GM19395 (cell line): ENCODE results near the gene ZNF462.

Experiments
- ATAC-seq: cut with Tn5 transposase; IDR thresholded peaks from one replicate; pipeline ENCODE4 v1.9.1; 2021; ENCODE audit warnings: mild to moderate bottlenecking, moderate library complexity; ENCODE audit not compliant: unreplicated experiment

ZNF462 gene

DNA sequence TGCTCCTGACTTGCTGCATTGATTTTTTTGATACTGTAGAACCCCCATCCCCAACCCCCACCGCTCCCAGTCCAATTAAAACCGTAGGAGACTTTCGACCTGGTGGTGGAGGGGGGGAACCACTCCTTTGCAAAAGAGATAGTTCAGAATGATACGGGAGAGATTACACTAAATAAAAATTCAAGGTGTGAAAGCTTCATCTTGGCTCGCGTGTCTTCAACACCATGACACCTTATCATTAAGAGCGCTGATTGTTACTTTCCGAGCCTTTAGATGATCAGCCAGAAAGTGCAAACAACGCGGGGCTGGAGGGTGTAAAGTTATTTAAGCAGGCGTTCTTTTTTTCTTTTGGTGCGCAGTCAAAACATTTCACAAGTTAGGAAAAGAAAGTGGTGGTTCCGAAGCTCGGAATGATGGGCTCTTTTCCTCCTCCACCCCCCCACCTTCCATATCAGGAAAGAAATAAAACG, 1.3 kb upstream of the ZNF462 start:
- no peak for ATAC-seq

DNA sequence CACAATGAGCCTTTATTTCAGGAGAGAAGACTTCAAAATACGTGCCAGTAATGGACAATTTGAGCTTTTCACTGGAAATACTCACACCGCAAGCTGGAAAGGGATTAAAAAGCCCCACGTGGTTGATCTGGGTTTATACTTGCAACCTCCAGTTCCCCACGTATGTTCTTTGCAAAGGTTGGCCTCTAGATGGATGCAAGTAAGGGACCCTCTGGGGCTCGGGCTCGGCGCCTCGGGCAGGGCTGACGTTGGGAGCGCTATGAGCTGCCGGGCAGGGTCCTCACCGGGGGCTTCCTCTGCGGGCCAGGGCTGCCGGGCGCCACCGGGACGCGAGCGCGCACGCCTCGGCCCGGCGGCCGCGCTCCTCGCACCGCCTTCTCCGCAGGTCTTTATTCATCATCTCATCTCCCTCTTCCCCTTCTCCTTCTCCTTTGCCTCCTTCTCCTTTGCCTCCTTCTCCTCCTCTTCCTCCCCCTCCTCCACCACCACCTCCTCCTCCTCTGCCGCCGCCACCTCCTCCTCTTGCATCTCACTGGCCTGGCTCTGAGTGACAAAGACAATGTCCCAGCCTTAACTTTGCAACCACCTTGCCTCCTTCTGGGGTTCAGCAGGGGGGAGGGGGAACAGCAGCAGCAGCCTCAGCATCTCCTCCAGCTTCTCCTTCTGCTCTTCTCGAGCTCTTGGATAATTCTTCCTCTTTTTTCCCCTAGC, 701 bp upstream of the ZNF462 start:
- no peak for ATAC-seq

- ATAC-seq = no peak
Observed at GRCh38 chr9:106864373-106865143, 1.6 kb downstream of the ZNF462 start.

DNA sequence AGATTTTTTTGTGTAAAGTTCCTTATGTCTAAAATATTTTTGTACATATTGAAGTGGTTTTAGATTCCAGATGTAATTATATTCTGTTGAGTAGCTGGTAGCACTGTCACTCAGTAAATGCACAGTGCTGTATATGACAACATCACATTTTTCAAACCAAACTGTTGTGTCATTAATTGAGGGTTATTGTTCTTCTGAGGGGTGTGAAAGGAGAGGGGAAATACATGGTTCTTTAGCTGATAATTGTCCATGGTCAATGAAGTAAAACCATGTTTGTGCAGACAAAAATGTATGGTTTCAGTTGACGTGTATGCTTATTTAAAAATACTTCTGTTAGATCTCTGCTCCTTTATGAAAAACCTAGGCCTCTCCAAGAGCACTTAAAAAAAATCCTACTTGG, 3.3 kb downstream of the ZNF462 start:
- no peak for ATAC-seq

DNA sequence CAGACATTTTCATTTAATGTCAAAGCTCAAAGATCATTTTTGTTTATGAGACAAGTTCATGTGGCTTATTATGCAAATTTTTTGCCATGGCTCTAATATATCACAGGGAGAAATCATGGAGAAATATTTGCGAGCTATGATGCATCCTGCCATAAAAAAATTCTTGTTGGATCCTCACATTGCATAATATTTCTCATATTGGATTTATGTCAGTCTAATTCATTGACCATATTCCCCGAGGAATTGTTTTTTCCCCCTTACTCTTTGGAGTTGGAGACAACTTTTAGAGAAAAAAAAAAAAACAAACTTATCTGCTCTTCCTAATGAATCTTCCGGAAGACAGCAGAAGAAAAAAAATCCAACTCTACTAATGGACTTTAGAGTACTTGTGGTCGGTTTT, 4.3 kb downstream of the ZNF462 start:
- ATAC-seq = no peak

DNA sequence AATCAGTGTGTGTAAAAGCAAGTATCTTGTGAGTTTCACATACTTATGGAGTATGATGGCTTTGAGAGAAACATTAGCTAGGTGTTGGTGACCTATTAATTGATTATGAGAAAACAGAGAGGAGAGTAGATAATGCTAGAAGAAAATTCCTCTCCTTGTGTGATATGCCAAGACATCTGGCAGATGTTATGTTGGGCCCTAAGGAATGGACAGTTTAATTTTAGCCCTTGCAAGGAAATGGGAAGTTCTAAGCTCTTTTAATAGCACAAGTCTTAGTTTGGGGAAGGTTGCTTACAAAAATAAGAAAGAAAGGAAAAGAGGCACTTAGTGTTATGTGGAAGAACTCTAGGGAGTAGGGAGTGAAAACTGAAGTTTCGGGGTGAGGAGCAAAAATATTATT, 5.1 kb downstream of the ZNF462 start:
- ATAC-seq = no peak

DNA sequence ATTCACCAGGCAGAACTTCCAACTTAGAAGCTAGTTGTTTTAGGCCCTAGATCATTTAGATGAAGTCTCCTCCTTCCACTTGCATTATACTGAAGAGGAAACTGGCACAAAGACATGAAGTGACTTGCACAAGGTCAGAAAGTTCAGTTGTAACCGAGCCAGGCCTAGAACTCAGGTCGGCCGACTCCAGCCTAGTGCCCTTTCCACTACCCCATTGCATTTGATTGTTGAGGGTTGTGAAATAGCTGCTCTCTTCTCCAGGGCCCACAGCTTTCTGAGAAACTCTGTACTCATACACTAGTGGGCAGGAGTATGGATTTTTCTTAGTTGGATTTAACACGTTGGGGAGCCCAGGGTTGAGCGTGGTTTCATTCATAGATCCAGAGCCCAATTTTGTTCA, 5.6 kb downstream of the ZNF462 start:
- no peak for ATAC-seq

- ATAC-seq = no peak
Observed at GRCh38 chr9:106869028-106869427, 6.1 kb downstream of the ZNF462 start.

DNA sequence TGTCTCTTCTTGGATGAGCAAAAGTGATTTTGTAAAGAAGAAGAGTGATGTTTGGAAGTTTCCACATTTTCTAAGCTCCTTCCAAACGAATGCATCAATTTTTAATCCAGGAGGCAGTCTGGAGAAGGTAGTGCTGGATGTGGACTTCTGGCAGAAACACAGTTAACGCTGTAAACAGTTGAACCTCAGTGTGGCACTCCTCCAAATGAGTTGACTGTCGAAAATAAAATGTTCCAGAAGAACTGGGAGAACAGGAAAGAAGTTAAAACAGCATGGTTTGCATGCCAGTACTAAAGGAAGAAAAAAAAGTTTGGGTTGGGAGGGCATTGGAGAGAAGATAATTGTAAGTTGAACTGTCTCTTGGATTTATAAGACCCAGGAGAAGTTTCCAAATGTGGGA, 6.5 kb downstream of the ZNF462 start:
- no peak for ATAC-seq

DNA sequence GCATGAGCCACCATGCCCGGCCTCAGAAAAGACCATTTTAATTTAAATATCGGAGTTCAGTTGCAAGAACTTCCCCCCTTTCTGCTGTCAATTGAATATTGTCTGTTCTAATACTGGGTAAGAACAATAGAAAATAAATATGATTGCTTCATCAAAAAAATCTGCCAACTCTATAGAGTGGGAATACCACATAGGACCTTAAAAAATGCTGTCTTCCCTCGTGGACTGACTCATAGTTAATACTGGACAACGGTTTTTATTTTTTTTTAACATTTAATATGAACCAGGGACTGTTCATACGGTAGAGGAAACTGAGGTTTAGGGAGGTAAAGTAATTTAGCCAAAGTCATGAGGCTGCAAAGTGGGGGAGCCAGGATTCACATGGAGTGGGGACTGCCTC, 9.7 kb downstream of the ZNF462 start:
- ATAC-seq = no peak

GRCh38 chr9:106874031-106874430, 11.1 kb downstream of the ZNF462 start:
- ATAC-seq = no peak

DNA sequence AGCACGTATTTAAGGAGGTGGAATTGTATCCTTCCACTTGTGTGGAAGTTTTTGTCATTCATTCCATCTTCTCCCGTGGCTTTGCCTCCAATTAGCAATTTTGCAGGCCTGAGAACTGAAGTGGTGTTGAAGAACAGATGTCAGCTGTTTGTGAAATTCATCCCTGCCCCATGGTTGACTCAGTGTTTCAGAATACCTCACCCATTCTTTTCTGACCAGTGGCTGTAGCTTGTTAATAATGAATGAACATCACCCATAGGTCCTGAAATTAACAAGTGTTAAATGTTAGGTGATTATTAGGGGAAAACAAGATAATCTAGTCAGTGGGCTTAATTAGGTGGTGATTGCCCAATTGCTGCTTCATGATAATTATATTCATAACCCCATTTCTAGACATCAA, 11.7 kb downstream of the ZNF462 start:
- ATAC-seq = no peak

DNA sequence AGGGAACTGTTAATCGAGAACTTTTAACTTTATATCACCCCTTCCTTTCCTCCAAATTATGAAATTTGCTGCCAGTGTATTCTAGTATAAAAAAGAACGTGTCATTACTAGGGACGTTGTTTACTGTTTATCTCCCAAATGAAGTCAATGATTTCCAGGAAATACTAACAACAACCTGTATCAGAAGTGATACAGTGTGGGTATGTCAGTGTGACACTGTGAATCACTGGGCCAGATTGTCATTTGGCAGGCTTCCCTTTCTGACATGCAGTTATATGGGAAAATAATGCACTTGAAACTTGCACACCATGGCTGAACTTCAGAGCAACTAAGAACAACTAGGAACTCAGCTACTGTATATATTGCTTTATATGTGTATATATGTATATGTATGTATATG, 12.6 kb downstream of the ZNF462 start:
- ATAC-seq = no peak

DNA sequence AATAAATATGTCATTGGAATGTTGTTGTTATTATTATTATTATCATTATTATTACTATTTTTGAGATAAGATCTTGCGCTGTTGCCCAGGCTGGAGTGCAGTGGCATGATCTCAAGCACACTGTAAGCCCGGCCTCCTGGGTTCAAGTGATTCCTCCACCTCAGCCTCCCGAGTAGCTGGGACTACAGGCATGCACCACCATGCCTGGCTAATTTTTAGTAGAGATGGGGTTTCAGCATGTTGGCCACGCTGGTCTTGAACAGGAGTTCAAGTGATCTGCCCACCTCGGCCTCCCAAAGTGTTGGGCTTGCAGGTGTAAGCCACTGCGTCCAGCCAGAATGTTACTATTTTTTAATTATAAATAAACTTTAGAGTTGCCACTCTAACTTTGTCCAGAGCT, 14.4 kb downstream of the ZNF462 start:
- no peak for ATAC-seq

GRCh38 chr9:106878081-106878837, 15.3 kb downstream of the ZNF462 start:
- no peak for ATAC-seq

DNA sequence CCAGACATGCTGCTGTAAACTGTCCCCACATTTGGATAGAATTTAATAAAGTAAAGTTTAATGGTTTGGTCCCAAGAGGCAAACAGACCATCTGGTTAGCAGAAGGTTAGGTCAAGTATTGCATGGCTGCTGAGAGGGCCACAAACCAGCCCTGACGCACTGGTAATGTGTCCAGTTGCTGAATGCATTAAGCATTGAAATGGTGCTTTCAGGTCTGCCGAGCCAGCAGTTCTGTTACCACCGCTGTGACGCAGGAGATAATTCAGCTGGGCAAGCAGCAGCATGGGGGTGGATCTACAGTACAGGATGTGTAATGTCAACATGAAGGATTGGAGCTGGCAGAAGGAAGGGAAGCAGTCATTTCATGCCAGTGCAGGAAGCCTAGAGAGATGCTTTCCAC, 16.0 kb downstream of the ZNF462 start:
- no peak for ATAC-seq

DNA sequence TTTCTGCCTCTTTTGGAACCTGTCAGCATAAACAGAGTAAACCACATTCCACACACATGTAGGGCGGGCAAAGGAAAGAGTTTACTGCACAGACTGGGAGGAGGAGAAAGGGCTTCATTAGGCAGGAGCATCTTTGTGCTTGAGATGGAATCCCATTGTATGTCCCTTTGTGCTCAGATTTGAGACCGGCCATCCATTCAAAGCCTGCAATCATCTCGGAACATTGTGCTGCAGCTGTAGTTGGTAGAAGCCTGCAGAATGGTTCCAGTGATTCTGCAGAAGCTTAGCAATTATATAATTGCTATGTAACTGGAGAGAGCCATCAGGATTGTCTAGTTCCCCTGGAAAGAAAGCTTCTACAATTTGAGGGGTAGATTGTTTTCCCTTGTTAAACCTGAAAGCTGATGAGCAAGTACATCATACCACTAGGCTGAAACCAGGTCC, 16.5 kb downstream of the ZNF462 start:
- no peak for ATAC-seq

GRCh38 chr9:106880081-106880480, 17.1 kb downstream of the ZNF462 start:
- ATAC-seq = no peak

GRCh38 chr9:106880863-106881262, 17.9 kb downstream of the ZNF462 start:
- no peak for ATAC-seq

GRCh38 chr9:106883030-106883429, 20.1 kb downstream of the ZNF462 start:
- ATAC-seq = no peak

DNA sequence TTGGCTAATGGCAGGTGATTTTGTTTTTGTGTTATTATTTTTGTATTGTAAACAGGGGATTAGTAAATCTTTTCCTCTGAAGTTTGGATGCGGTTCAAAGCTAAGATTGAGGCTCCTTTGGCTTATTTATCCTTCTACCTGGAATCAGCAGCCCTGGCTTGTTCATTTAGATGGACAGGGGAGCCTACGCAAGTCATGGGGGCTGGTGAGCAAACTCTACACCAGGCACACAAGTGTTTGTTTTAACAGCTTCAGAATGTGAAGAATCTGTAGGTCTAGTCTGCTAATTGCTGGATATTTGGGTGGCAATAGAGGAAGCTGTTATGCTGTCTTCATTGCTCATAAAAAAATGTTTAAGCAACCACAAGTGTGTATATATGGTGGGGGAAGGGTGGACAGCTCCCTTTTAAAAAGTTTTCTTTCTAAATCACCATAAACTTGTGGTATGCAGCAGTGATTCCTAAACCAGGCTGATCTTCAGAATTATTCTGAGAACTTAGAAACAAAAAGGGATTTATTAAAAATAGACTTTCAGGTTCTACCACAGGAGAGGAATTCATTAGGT, 20.7 kb downstream of the ZNF462 start:
- no peak for ATAC-seq
